Measurements from ENCODE around the gene ZNF75A.

ZNF75A gene

GRCh38 chr16:3317315-3317999 lies 12.2 kb downstream of the ZNF75A start:
- TF ChIP-seq ISL1 (CRISPR knock-in tag; IDR thresholded peaks at IDR 0.05) = no peak
- TF ChIP-seq GLIS3 (CRISPR knock-in tag; IDR thresholded peaks at IDR 0.05) = no peak
- no peak for TF ChIP-seq TOX (CRISPR knock-in tag; IDR thresholded peaks at IDR 0.05; ENCODE audit: borderline replicate concordance)
- TF ChIP-seq ZNF8 (CRISPR knock-in tag; IDR thresholded peaks at IDR 0.05) = no peak
- no peak for TF ChIP-seq ZNF70 (CRISPR knock-in tag; IDR thresholded peaks at IDR 0.05)
- no peak for TF ChIP-seq TSHZ2 (CRISPR knock-in tag; IDR thresholded peaks at IDR 0.05)
- no peak for TF ChIP-seq ZFP3 (CRISPR knock-in tag; IDR thresholded peaks at IDR 0.05)
- no peak for TF ChIP-seq TCF4 (CRISPR knock-in tag; IDR thresholded peaks at IDR 0.05; ENCODE audit: borderline replicate concordance)
- no peak for TF ChIP-seq BACH2 (CRISPR knock-in tag; IDR thresholded peaks at IDR 0.05; ENCODE audit: borderline replicate concordance)
- no peak for ATAC-seq

- no peak for ATAC-seq
- TF ChIP-seq OSR1 (CRISPR knock-in tag; IDR thresholded peaks at IDR 0.05) = no peak
- no peak for TF ChIP-seq CREB5 (CRISPR knock-in tag; IDR thresholded peaks at IDR 0.05; ENCODE audit: low read depth)
- TF ChIP-seq CSRNP3 (CRISPR knock-in tag; IDR thresholded peaks at IDR 0.05) = no peak
- no peak for TF ChIP-seq ZNF8 (CRISPR knock-in tag; IDR thresholded peaks at IDR 0.05)
- TF ChIP-seq ZC3H10 (CRISPR knock-in tag; IDR thresholded peaks at IDR 0.05) = no peak
- TF ChIP-seq ZNF70 (CRISPR knock-in tag; IDR thresholded peaks at IDR 0.05) = no peak
- TF ChIP-seq ZFP30 (CRISPR knock-in tag; IDR thresholded peaks at IDR 0.05) = no peak
- TF ChIP-seq PPARA (CRISPR knock-in tag; IDR thresholded peaks at IDR 0.05; ENCODE audit: borderline replicate concordance) = no peak
- TF ChIP-seq ZFP3 (CRISPR knock-in tag; IDR thresholded peaks at IDR 0.05) = no peak
- TF ChIP-seq ZNF565 (CRISPR knock-in tag; conservative IDR thresholded peaks at IDR 0.05; ENCODE audit: low read depth) = no peak
- TF ChIP-seq TSHZ2 (CRISPR knock-in tag; IDR thresholded peaks at IDR 0.05) = no peak
- no peak for TF ChIP-seq TOX (CRISPR knock-in tag; IDR thresholded peaks at IDR 0.05; ENCODE audit: borderline replicate concordance)
- TF ChIP-seq PATZ1 (CRISPR knock-in tag; IDR thresholded peaks at IDR 0.05; ENCODE audit: borderline replicate concordance) = no peak
- no peak for TF ChIP-seq POU6F1 (CRISPR knock-in tag; IDR thresholded peaks at IDR 0.05; ENCODE audit: borderline replicate concordance, low read depth)
- no peak for TF ChIP-seq TCF4 (CRISPR knock-in tag; IDR thresholded peaks at IDR 0.05; ENCODE audit: borderline replicate concordance)
- TF ChIP-seq ISL1 (CRISPR knock-in tag; IDR thresholded peaks at IDR 0.05) = no peak
- no peak for TF ChIP-seq ARNTL (CRISPR knock-in tag; IDR thresholded peaks at IDR 0.05; ENCODE audit: borderline replicate concordance, low read depth)
- TF ChIP-seq RARB (CRISPR knock-in tag; IDR thresholded peaks at IDR 0.05) = no peak
Measured at GRCh38 chr16:3321816-3322215, 16.5 kb downstream of the ZNF75A start.
